IPS-18c (cell line): ENCODE data around the gene OR2H1.

Source experiments
- H3K4me3 ChIP-seq: 2 replicates; pipeline ENCODE4 v1.7.0; 2013; ENCODE audit warnings: low read depth, mild to moderate bottlenecking, low read length, moderate library complexity; ENCODE audit not compliant: insufficient read depth
- H3K9me3 ChIP-seq: one replicate; pipeline ENCODE4 v1.6.1; 2013; ENCODE audit warnings: mild to moderate bottlenecking, low read length, moderate library complexity; ENCODE audit not compliant: control insufficient read depth, insufficient read depth

The OR2H1 gene

GRCh38 chr6:29500594-29500993 lies 43.6 kb downstream of the OR2H1 start:
- peaks cover 2% of the 10 kb centered on the region for H3K9me3 ChIP-seq

GRCh38 chr6:29501106-29501505 lies 44.2 kb downstream of the OR2H1 start:
- Histone ChIP-seq H3K9me3 (peaks cover 2% of the 10 kb centered on the region), H3K4me3 (no peak overlapping the region)

More at GRCh38 chr6:29500594-29500993, 43.6 kb downstream of the OR2H1 start:
- H3K4me3 ChIP-seq = no peak overlapping the region

- Histone ChIP-seq H3K4me3 (no peak overlapping the region), H3K9me3 (peaks cover 2% of the 10 kb centered on the region)
Observed at GRCh38 chr6:29502181-29502580, 45.2 kb downstream of the OR2H1 start.

- H3K4me3 ChIP-seq = no peak overlapping the region
- peaks cover 2% of the 10 kb centered on the region for H3K9me3 ChIP-seq
Observed at GRCh38 chr6:29502597-29502996, 45.6 kb downstream of the OR2H1 start.

GRCh38 chr6:29504961-29505360 lies 48.0 kb downstream of the OR2H1 start:
- Histone ChIP-seq H3K4me3 (no peak overlapping the region), H3K9me3 (peaks cover 2% of the 10 kb centered on the region)

GRCh38 chr6:29505808-29506207 lies 48.9 kb downstream of the OR2H1 start:
- H3K4me3 ChIP-seq = no peak overlapping the region
- H3K9me3 ChIP-seq = peaks cover 2% of the 10 kb centered on the region

GRCh38 chr6:29506446-29507067 lies 49.6 kb downstream of the OR2H1 start:
- no peak overlapping the region for H3K4me3 ChIP-seq

GRCh38 chr6:29507319-29507718 lies 50.4 kb downstream of the OR2H1 start:
- Histone ChIP-seq H3K4me3 (no peak overlapping the region), H3K9me3 (no peaks in the 10 kb centered on the region)

More at GRCh38 chr6:29506446-29507067, 49.6 kb downstream of the OR2H1 start:
- H3K9me3 ChIP-seq = no peaks in the 10 kb centered on the region

GRCh38 chr6:29509239-29509638 lies 52.3 kb downstream of the OR2H1 start:
- H3K4me3 ChIP-seq = no peak overlapping the region

GRCh38 chr6:29509711-29510110 lies 52.8 kb downstream of the OR2H1 start:
- no peak overlapping the region for H3K4me3 ChIP-seq
- H3K9me3 ChIP-seq = no peaks in the 10 kb centered on the region

More at GRCh38 chr6:29509239-29509638, 52.3 kb downstream of the OR2H1 start:
- H3K9me3 ChIP-seq = no peaks in the 10 kb centered on the region

- no peak overlapping the region for H3K4me3 ChIP-seq
- H3K9me3 ChIP-seq = no peaks in the 10 kb centered on the region
Observed at GRCh38 chr6:29510202-29510601, 53.2 kb downstream of the OR2H1 start.

- H3K9me3 ChIP-seq = no peaks in the 10 kb centered on the region
- no peak overlapping the region for H3K4me3 ChIP-seq
Observed at GRCh38 chr6:29510746-29511300, 53.9 kb downstream of the OR2H1 start.
